ENCODE measurements around the gene ATIC. TPM values are rescaled to one million over a fixed set of nuclear protein-coding genes. Genes with fewer than 3 reads are reported as not detected.

The ATIC gene
- total RNA-seq, 1 donor from 2014 or later: 43.2 TPM

DNA sequence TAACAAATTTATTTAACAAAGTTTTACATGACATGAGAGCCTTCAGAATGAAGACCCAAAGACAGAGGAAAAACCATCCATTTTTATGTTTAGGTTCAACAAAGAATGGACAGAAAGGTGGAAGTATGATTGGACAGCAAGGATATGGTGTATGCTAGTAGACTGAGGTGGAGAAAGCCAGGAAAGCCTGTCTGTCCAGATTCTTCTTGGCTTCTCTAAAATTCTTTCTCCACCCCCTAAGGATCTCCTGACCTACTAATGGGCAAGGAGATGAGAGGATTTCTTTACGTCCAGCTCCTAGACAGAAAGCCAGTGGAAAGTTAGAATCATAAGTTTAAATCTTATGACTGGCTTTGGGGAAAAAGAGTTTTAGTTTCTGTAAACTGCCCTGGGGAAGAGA, 3.0 kb downstream of the ATIC start:
- ATAC-seq (no peak), DNase-seq (ENCODE audit: low spot score) (no peak)

- no peak for DNase-seq (ENCODE audit: low spot score)
- ATAC-seq: no peak
Measured at GRCh38 chr2:215315301-215315700, 3.4 kb downstream of the ATIC start.

GRCh38 chr2:215316336-215316735, 4.5 kb downstream of the ATIC start:
- ATAC-seq (no peak), DNase-seq (ENCODE audit: low spot score) (no peak)

DNA sequence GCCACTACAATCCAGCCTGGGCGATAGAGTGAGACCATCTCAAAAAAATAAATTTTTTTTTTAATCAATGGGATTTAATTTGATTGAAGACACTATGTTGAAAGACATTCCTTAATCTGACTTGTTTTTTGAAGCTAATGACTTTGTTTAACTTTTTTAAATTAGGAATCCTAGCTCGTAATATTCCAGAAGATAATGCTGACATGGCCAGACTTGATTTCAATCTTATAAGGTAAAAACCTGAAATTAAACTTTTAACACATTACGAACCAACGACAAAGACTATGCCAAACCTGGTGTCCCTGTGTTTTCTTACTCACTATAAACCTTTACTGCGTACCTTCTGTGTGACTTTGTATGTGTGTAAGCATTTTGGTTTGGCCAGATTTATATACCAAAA, 7.6 kb downstream of the ATIC start:
- DNase-seq (ENCODE audit: low spot score): no peak
- ATAC-seq: no peak

DNA sequence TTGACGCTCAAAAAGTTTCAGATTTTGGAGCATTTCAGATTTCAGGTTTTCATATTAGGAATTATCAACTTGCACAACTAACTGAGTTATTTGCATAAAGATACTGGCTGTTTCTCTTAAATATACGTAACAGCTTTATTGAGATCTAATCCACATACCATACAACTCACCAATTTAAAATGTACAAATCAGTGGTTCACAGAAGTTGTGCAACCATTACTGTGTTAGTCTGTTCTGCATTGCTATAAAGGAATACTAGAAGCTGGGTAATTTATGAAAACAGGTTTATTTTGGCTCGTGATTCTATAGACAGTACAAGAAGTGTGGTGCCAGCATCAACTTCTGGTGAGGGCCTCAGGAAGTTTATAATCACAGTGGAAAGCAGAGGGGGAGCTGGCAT, 8.2 kb downstream of the ATIC start:
- no peak for DNase-seq (ENCODE audit: low spot score)

DNA sequence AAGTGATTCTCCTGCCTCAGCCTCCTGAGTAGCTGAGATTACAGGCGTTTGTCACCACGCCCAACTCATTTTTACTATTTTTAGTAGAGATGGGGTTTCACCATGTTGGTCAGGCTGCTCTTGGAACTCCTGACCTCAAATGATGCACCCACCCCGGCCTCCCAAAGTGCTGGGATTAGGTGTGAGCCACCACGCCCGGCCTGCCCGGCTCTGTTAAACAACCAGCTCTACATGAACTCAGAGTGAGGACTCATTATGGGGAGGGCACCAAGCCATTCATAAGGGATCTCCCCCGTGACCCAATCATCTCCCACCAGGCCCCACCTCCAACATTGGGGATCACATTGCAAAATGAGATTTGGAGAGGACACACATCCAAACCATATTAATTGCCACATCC, 8.8 kb downstream of the ATIC start:
- ATAC-seq (no peak), DNase-seq (ENCODE audit: low spot score) (no peak)

More for the DNA sequence above, 8.2 kb downstream of the ATIC start:
- no peak for ATAC-seq

DNA sequence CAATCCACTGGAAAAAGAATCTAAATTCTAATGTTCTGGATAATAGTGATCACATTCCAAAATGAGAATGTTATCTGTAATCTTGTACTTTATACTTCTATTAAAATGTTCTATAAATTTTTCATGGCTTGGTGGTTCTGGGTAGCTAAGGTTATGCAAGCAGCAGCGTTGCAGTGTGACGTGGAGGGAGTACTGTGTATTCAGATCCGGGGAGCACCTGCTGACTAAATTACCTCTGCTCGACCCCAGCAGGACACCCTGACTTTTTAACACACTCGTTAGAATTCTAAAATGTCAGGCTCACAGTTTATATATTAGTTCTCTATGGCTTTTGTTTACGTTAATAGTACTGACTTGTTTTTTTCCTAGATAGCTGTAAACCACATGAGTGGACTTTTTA, 13.0 kb downstream of the ATIC start:
- DNase-seq (ENCODE audit: low spot score): no peak
- ATAC-seq: no peak

DNA sequence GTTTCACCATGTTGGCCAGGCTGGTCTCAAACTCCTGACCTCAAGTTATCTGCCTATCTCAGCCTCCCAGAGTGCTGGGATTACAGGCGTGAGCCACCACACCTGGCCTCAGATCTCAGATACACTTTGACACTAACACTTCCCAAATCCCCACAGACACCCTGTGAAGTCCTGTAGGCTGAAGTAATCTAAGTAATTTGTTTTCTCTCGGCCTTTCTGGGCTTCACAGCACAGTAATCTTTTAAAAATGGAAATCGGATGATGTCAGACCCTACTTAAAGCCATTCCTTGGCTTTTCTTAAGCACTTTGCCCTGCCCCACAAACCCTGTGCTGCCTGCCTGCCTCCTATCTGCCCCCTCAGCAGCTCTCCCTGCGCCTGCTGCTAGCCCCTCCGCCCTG, 16.2 kb downstream of the ATIC start:
- DNase-seq (ENCODE audit: low spot score): no peak

DNA sequence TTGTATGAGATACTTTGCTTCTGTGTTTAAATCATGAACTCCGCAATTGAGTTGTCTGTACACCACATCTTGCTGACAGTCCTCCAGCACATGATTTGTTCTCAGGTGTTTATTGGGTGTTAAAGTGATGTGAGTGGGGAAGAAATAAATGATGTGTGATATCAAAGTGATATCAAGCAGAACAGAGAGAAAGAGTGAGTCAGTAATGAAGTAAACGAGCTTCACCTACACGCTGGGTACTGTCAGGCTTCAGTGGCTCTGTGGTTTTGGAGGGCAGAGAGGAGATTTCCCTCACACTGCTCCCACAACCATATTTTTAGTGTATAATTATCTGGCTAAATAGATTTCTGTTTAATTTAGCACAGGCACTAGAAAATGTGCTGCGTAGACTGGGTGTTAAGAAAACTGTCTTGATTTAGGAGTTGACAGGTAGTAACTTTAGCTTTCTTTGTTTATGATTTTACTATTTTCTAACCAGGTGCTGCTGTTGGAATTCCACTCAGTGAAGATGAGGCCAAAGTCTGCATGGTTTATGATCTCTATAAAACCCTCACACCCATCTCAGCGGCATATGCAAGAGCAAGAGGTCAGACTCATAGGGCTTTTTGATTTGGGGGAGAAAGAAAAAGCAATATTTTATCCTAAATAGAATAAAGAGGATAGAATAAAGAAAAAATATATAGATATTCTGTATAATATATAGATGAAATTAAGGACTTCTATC, 21.2 kb downstream of the ATIC start:
- ATAC-seq: no peak
- DNase-seq (ENCODE audit: low spot score): no peak

More for the DNA sequence above, 16.2 kb downstream of the ATIC start:
- ATAC-seq: no peak

DNA sequence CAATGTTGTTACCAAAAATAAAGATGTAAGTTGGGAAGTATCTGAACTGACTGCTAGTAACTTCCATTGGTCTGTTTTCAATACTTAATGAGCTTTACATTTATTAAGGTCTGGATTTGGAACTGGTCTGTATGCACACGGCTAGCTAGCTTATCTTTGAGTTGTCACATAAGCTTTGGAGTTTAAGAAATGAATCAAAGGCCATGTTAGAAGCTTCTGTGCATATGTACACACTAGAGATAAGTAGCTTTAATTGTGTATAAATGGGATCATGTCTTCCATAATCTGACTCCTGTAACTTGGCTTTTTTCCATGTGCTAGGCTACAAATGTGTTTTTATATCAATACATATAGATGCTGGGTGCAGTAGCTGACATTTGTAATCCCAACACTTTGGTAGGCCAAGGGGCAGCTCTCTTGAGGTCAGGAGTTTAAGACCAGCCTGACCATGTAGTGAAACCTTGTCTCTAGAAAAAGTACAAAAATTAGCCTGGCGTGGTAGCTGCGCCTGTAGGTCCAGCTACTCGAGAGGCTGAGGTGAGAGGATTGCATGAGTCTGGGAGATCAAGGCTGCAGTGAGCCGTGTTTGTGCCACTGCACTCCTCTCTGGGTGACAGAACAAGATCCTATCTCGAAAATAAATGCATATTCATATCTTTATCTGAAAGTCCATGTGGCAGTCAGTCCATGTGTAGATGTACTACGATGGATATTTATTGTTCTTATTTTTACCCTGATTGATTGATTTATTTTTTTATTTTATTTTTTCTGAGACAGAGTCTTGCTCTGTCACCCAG, 27.2 kb downstream of the ATIC start:
- DNase-seq (ENCODE audit: low spot score): no peak
- no peak for ATAC-seq

GRCh38 chr2:215347878-215348277, 36.0 kb downstream of the ATIC start:
- no peak for ATAC-seq

DNA sequence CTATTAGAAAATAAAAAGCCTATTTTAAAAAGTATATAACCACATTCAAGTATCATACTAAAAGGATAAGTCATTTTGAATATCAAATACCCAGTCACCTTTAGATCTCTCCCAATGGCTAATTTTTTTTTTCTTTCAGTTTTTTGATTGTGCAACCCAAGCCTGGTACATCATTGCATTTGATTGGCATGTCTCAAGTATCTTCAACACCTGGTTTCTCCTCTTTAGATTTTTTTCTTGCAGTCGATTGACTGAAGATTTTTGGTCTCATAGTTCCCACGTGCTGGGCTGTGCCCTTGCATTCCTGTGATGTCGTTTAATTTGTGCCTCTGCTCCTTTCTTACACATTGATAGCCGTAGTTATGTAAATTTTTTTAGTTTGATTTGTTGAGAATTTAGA, 40.7 kb downstream of the ATIC start:
- DNase-seq (ENCODE audit: low spot score): no peak
- ATAC-seq: no peak

More at GRCh38 chr2:215347878-215348277, 36.0 kb downstream of the ATIC start:
- no peak for DNase-seq (ENCODE audit: low spot score)

DNA sequence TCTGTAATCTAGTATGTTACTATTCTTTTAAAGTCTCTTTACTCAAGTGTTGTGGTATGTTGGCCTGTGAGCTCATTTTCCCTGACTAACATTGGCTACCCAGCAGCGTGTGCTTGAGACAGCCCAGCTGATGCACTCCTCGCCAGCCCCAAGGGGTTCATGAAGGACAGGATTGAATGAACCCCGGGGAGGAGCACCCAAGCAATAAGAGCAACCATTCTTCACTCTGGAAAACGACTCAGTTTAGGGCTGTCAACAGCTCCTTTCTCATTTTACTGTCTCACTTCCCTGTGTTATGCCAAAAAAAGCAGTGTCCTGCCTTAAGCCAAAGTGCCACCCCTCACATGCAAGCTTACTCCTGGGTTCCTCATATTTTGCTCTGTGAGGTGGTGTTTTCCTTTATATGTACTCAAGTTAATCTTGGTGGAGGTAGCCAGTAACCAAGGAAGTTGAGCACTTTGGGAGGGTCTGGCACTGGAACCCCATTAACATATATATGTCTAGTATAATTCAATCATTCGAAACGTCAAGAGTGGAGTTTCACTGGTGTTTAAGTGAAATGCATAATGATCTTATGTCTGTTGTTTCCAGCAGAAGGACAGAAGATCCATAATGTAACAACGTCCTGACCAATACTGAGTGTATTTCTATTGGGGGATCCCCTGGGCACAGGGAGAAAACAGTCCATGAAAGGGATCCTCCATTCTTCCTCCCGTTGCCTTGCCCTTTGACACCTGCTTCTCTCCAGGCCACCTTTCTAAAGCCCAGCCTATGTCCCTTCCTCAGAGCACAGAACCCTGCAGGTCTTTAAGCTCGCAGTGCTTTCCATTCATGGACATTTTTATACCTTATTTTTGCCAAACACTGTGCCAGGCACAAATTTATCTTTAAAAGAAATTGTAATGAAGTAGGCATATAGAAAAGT, 43.2 kb downstream of the ATIC start:
- ATAC-seq (no peak), DNase-seq (ENCODE audit: low spot score) (no peak)

GRCh38 chr2:215355801-215356200, 43.9 kb downstream of the ATIC start:
- DNase-seq (ENCODE audit: low spot score) (no peak), ATAC-seq (no peak)

DNA sequence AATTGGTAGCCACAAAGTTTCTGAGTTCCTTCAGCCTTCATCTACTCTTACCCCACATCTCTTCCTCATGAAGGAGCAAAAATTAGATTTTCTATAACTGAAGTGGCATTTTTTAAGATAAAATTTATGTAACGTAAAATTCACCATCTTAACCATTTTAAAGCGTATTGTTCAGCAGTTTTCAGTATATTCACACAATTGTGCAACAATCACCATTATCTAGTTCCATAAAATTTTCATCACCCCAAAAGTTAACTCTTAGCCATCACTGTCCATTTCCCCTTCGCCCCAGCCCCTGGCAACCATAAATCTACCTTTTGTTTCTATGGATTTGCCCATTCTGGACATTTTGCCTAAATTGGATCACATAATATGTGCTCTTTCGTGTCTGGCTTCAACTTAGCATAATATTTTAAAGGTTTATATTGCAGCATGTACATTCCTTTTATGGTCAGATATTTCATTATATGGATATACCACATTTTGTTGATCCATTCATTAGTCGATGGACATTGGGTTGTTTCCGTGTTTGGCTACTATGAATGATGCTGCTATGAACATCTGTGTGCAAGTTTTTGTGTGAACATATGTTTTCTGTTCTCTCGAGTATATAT, 44.6 kb downstream of the ATIC start:
- no peak for DNase-seq (ENCODE audit: low spot score)
- ATAC-seq: no peak

- no peak for DNase-seq (ENCODE audit: low spot score)
- peak; percentile 28 for ATAC-seq
Measured at GRCh38 chr2:215356948-215357461, 45.1 kb downstream of the ATIC start.

DNA sequence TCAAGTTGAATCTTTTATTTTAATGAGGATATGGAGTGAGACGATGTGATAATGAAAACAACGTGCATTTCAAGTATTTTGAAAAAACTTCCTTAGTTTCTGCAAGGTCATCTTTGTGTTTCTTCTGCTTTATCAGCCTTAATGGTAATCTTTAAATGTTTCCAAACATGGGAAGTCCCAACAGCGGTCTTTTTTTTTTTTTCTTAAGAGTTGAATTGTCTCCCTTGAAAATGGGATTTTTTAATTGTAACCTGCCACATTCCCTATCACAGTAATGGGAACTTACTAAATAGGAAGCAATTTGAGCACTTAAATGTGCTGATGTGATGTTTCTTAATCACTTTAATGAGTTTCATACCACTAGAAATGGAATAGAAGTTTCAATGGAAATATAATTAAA, 45.8 kb downstream of the ATIC start:
- DNase-seq (ENCODE audit: low spot score) (no peak), ATAC-seq (no peak)

DNA sequence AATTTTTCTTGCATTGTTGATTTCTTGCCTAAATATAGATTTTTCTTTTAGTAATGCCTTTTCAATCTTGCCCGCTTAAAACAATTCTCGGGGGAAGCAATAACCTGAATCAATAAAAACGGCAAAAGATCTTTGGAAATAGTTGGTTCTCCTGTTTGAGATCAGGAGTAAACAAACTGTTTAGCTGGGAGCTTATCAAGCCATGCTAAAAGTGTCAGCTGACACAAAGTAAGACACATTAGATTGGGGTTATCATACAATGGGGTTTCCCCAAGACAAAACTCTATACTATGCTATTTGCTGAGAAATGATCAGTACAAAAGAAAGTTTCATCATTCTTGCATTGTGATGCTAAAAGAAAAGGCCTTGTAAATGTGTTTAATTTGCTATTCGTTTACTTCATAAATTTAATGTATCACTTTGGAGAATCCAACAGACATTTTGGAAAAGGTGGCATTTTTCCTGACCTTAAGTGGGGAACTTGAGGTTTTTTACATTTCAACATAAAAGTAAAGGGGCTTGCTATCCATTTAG, 46.5 kb downstream of the ATIC start:
- no peak for DNase-seq (ENCODE audit: low spot score)
- ATAC-seq: no peak

DNA sequence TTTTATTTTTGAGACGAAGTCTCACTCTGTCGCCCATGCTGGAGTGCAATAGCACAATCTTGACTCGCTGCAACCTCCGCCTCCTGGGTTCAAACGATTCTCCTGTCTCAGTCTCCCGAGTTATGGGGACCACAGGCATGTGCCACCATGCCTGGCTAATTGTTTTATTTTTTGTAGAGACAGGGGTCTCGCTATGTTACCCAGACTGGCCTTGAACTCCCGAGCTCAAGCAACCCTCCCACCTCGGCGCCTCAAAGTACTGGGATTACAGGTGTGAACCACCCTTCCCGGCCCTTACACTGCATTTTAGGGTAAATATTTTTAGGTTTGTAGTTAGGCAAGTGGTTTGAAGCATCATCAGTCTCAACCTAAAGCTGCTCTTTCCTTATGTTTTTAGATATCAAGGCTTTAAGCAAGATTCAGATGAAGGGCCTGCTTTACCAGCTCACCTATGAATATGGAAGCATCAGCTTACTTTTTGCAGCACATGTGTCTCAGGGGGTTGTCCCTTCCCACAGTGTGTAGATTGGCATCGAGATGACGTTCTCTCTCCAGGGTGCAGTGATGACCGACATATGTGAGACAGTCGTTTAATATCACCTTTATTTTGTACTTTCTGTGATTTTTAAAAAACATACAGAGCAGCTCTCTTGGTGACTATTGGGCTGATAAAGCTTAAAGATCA, 47.2 kb downstream of the ATIC start:
- peak; percentile 16 for ATAC-seq

GRCh38 chr2:215359576-215359922, 47.7 kb downstream of the ATIC start:
- DNase-seq (ENCODE audit: low spot score): no peak
- no peak for ATAC-seq

More for the DNA sequence above, 47.2 kb downstream of the ATIC start:
- no peak for DNase-seq (ENCODE audit: low spot score)

Data from left lobe of liver (tissue), 2 donors.